GM12872 (cell line): ENCODE data around the gene EPHA3.

Experiments
- TF ChIP-seq, protein P1 (sequence below): IDR thresholded peaks from 3 replicates; pipeline ENCODE4 v1.5.1; 2011; ENCODE audit warnings: low read depth, mild to moderate bottlenecking, low read length, moderate library complexity; ENCODE audit not compliant: insufficient read depth

The EPHA3 gene

DNA sequence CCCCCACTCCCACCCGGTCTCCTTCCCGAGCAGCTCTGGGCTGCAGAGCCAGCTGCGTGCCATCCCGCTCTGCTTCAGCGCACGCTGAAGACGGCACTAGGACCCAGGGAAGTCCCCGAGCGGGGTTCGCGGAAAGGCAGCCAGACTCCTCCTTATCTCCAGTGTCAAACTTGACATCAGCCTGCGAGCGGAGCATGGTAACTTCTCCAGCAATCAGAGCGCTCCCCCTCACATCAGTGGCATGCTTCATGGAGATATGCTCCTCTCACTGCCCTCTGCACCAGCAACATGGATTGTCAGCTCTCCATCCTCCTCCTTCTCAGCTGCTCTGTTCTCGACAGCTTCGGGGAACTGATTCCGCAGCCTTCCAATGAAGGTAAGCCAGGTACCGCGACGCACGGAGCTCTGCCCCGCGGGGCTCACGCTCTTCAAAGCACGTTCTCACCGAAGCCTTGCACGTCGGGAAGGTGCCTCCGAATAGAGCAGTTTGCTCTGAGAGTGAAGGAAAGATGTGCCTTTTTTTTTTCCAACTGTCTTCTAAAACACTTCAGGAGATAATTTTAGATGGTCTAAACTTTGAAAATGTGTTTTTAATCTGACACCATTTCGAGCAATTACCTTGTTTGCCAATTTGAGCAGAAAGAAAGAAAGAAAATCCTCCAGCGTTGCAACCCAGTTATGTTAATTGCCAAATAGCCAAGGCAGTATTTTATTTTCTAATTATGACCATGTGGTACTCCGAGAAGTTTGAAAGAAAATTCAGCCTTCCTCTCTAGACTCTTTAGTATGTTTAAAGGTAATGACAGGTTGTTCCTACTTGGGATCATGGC lies at the start of gene EPHA3:
Gene EPHA3 (plus strand): TSS at position 161 of the 830 bp plus-strand sequence. CDS start 128 bp downstream, at position 289.
- TF ChIP-seq, protein P1, sequence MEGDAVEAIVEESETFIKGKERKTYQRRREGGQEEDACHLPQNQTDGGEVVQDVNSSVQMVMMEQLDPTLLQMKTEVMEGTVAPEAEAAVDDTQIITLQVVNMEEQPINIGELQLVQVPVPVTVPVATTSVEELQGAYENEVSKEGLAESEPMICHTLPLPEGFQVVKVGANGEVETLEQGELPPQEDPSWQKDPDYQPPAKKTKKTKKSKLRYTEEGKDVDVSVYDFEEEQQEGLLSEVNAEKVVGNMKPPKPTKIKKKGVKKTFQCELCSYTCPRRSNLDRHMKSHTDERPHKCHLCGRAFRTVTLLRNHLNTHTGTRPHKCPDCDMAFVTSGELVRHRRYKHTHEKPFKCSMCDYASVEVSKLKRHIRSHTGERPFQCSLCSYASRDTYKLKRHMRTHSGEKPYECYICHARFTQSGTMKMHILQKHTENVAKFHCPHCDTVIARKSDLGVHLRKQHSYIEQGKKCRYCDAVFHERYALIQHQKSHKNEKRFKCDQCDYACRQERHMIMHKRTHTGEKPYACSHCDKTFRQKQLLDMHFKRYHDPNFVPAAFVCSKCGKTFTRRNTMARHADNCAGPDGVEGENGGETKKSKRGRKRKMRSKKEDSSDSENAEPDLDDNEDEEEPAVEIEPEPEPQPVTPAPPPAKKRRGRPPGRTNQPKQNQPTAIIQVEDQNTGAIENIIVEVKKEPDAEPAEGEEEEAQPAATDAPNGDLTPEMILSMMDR: no peak

DNA sequence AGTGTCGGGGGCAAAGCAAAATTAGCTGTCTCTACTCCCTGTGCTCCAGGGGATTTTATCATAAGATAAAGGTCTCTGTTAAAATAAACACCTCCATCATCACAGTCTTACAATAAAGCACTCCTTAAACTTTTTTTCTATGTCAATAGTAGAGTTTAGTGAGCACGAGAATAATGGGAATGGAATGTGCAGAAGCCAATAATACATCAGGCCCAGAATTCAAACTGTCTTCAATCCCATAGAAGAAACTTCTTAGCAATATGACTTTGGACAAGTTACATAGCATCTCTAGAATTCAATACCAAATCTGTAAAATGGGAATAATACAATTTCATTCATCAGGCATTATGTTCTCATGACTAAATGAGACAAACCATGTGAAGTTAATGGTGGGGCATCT lies 49.0 kb upstream of the EPHA3 start:
- TF ChIP-seq, protein P1: no peak

DNA sequence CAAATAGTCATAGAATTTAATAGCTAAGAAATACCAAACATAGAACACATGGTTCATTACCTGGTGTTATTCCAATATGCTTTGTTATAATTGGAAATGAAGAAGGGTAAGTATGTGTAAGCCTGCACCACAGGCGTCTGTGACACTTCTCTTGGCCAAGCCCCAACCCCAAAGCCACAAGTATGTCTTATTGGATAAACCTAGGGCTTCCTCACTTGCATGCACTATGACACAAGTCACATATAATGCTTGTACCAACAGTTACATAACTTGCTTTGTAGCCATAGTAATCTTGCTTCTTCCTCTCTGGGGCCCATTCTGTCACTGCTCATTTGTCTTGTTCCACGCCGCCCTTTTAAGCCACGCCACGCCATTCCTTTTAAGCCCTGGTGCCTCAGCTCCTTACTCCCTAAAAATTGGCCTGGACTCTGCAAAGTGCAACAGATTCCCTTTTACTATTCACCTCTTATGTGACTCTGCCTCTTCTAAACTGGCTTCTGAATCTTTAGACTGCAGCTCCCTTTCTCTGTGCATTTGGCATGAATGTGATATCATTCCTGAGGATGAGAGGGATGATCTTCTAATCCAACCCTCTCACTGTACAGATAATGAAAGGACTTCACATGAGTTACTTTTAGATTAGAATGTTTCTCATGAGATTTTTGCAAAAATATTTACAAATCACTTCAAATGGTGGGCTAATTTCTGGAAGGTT lies 48.1 kb upstream of the EPHA3 start:
- TF ChIP-seq, protein P1: no peak

DNA sequence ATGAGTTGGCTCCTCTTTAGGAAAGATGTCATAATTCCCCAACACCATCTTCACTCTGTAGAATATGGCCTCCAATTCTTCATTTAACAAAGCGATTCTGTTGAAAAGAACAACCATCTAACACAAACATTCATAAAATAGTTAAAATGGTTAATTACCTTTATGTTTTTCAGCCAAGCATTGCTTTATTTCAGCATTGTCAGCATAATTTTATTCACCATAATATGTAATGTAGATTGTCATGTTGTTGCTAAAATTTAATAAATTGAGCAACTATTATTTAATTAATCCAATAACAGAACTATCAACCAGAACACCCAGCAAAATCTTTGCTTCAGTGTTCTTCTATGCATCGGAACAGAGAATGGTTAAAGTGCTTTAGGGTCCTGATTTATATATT lies 46.2 kb upstream of the EPHA3 start:
- TF ChIP-seq, protein P1: no peak

DNA sequence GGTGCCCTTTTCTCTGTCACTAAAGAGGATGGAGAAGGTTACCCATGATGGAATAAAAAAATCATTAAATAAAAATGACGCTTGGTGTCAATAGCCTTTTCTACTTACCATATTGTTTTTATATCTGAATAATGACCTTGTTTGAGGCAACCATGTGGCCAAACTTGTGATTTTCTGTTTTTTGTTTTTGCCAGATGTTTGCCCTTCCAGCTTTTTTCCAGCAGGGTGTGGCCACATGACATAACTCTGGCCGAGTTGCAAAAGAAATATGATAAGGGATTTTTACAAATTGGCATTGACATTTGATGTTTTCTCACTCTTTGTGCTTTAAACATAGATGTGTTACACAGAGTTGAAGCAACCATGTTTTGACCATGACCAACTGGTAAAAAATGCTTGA lies 39.7 kb upstream of the EPHA3 start:
- TF ChIP-seq, protein P1: no peak

DNA sequence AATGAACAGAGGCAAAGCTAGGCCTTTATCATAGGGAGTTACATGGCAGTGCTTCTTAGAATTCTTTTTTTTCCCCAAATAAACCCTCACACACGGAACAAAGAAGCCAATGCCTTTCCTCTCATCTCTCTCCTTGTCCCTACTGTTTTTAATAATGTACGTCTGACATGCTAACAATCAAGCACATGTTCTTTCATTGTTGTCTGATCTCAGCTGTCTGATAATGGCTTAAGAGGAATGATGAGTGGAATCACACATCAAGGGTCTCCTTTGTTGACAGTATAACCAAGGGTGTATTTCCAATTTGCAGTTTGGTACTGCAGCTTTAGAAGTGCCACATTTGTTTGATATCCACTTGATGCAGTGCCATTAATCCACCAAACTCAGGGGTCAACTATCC lies 34.8 kb upstream of the EPHA3 start:
- TF ChIP-seq, protein P1: no peak

DNA sequence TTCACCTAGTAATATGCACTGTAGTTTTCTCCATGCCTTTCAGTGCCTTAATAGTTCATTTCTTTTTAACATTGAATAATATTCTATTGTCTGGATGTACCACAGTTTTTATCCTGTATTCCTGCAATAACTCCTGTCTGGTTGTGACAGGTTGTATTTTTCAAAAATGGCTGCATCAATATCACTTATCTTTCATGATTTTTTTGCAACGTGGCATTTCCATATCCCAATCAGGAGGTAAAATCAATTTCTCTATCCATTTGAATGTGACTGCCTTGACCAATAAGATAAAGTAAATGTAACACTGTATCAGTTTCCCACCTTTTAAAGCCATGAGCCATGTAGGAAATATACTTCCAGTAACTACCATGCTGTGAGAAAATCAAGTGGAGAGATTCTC lies 27.5 kb upstream of the EPHA3 start:
- TF ChIP-seq, protein P1: no peak
